GM21737 (cell line): ENCODE measurements around the gene RAB11FIP5.
A peak's percentile ranks its signal among the peaks of the same experiment; 100 is the strongest.
"Not testable (repeated sequence)": the region's sequence is repeated elsewhere in the genome, so short reads cannot be mapped to it uniquely, and the experiment has no call there.

Source experiments
- ATAC-seq: cut with Tn5 transposase; IDR thresholded peaks from one replicate; pipeline ENCODE4 v1.9.1; 2021; ENCODE audit warnings: mild to moderate bottlenecking, moderate library complexity; ENCODE audit not compliant: unreplicated experiment

The RAB11FIP5 gene

GRCh38 chr2:73071360-73072128 lies 41.2 kb downstream of the RAB11FIP5 start, which contains the start of gene SFXN5:
Gene SFXN5 (minus strand): TSS chr2:73071712. CDS start chr2:73071705, 7 bp downstream.
- peak; percentile 93 for ATAC-seq

GRCh38 chr2:73070643-73071359 lies 41.9 kb downstream of the RAB11FIP5 start:
- peak; percentile 14 for ATAC-seq

- ATAC-seq, result no peak
Observed at GRCh38 chr2:73069855-73070642, 42.7 kb downstream of the RAB11FIP5 start.

GRCh38 chr2:73069041-73069854 lies 43.5 kb downstream of the RAB11FIP5 start:
- ATAC-seq, result no peak

- no peak for ATAC-seq
Observed at GRCh38 chr2:73068147-73068546, 44.6 kb downstream of the RAB11FIP5 start.

- ATAC-seq, result no peak
Observed at GRCh38 chr2:73067043-73067442, 45.7 kb downstream of the RAB11FIP5 start.

- ATAC-seq, result not testable (repeated sequence)
Observed at GRCh38 chr2:73065070-73065469, 47.7 kb downstream of the RAB11FIP5 start.

GRCh38 chr2:73063909-73064875 lies 48.6 kb downstream of the RAB11FIP5 start:
- no peak for ATAC-seq

GRCh38 chr2:73063472-73063871 lies 49.3 kb downstream of the RAB11FIP5 start:
- ATAC-seq, result no peak

- ATAC-seq, result no peak
Observed at GRCh38 chr2:73059106-73059505, 53.6 kb downstream of the RAB11FIP5 start.

GRCh38 chr2:73054980-73055379 lies 57.8 kb downstream of the RAB11FIP5 start:
- ATAC-seq, result no peak

- no peak for ATAC-seq
Observed at GRCh38 chr2:73053316-73054114, 59.2 kb downstream of the RAB11FIP5 start.

- no peak for ATAC-seq
Observed at GRCh38 chr2:73050121-73050545, 62.6 kb downstream of the RAB11FIP5 start.

GRCh38 chr2:73043929-73044832 lies 68.6 kb downstream of the RAB11FIP5 start:
- no peak for ATAC-seq

GRCh38 chr2:73043276-73043675 lies 69.5 kb downstream of the RAB11FIP5 start:
- no peak for ATAC-seq

- ATAC-seq, result no peak
Observed at GRCh38 chr2:73037947-73038585, 74.7 kb downstream of the RAB11FIP5 start.

- no peak for ATAC-seq
Observed at GRCh38 chr2:73036766-73037165, 76.0 kb downstream of the RAB11FIP5 start.
